NCI-H1417 treated with DMSO at 0.1 percent for 48 hours (cell line): ENCODE results near the gene PLEK.
"Not testable (repeated sequence)": the region's sequence is repeated elsewhere in the genome, so short reads cannot be mapped to it uniquely, and the experiment has no call there.

Source experiments
- DNase-seq: peaks from one replicate; lab custom pipeline; 2025; lab: John Stamatoyannopoulos, UW

Gene PLEK

DNA sequence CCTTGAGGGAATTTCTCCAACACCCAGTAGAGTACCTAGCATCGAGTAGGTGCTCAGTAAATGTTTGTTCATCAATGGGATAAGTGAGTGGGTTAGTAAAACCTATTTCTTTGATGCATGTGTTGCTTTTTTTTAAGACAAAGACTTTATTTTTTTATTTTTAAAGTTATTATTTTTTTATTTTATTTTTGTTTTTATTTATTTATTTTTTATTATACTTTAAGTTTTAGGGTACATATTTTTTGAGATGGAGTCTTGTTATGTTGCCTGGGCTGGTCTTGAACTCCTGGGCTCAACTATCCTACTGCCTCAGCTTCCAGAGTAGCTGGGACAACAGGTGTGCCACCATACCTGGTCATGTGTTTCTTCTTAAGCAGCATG is 20.8 kb downstream of the PLEK start:
- DNase-seq = no peak

GRCh38 chr2:68386365-68386764 is 21.3 kb downstream of the PLEK start:
- no peak for DNase-seq

DNA sequence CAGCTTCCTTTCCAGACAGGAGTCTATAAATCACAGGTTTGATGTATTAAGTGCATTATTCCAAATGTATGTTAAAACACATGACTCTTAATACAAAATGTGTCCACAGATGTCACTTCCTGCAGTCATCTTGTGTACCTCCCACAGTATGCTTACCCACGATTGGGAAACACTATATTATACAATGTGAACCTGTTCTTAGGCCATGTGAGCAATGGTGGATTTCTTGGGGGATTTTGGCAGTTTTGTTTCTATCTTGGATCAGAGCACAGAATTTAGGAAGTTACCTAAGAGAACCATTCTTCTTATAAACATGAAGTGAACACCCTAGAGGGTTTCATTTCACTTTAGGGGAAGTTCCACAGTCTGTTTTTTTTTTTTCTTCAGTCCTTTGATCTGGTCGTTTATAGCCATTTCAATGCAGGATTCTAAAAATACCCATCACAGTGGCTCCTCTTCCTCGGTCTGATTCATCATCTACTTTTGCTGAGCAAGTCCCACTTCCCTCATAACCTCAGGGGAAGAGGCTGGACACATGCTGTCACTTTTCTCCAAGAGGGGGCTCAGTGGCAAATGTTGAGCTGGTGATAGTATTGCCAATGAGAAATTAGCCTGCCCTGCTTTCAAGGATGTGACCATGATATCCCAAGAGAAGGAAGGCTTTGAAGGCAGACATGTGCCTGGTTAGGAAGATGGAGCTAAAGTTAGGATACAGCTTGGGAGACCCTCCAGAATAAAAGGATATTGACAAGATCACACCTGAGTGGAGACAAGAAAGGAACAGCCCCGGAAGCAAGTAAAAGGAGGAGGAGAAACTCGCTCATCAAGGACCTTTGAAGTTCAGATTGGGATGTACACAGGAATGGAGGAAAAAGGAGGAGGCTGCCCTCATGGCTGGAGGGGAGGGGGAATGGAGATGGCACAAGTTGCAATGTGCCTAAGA is 22.6 kb downstream of the PLEK start:
- DNase-seq = no peak

- no peak for DNase-seq
These were observed 23.3 kb downstream of the PLEK start for GRCh38 chr2:68388358-68388757.

- DNase-seq = no peak
These were observed 23.7 kb downstream of the PLEK start for GRCh38 chr2:68388772-68389171.

DNA sequence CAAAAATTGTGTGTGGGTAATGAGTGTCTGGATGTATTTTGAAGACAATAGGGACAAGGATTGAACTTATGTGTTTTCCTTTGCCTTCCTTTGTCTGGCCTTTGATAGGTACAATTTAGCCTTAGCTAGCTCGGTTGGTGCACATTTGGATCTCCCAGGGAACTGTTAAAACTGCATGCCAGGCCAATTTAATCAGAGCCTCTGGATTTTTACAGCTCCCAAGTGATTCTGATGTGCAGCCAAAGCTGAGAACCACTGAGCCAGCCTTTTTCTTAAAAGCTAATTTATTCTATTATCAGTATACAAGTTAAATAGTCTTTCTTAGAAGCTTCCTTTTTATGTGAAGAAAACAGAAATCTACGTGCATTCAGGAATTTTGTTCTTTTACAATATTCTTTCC is 25.0 kb downstream of the PLEK start:
- DNase-seq = no peak

DNA sequence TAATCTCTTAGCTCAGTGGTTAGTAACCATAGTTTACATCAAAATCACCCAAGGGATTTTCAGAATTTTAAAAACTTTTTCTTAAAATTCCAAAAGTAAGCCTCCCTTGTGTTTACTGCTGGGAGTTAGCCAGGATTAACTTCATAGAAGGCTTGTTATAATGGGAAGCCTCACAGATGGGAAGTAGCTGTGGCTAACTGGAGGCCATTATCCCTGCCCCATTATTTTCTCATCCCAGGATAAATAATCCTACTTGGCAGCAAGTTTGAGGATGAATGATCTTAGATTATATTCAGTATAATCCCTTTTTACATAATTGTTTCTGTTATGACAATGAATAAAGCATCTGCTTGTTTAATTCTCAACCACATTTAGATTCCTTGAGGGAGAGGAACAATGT is 25.5 kb downstream of the PLEK start:
- no peak for DNase-seq

DNA sequence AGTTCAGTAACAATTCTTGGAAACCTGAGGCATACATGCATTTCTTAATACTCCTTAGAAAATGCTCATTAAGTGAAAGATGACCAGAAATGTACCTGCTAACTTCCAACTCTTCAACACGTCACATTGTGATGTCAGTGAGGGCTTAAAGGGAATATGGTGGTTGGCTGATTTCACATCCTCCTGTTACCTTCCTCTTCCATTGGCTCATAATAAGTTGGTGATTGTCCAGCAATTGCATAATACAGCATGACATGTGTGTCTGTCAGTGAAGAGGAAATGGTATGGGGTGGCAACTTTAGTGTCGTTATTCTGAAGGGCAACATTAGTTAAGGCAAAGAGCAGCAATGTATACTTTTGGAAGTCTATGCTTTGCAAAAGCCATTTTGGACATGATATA is 26.0 kb downstream of the PLEK start:
- DNase-seq = no peak

DNA sequence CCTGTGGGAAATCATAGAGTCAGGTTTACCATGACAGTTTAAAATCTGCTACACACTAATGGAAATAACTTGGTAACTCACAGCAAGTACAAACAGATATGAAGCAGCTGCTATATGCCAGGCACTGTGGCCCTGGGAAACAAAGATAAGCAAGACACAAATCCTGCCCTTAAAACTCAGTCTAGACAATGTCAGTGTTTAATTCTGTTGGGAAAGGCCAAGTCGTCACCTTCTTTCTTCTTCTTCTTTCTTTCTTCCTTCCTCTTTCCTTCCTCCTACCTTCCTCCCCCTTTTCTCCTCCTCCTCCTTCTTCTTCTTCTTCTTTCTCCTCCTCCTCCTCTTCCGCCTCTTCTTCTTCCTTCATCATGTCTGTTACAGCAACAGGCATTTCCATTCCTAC is 26.8 kb downstream of the PLEK start:
- DNase-seq = no peak

DNA sequence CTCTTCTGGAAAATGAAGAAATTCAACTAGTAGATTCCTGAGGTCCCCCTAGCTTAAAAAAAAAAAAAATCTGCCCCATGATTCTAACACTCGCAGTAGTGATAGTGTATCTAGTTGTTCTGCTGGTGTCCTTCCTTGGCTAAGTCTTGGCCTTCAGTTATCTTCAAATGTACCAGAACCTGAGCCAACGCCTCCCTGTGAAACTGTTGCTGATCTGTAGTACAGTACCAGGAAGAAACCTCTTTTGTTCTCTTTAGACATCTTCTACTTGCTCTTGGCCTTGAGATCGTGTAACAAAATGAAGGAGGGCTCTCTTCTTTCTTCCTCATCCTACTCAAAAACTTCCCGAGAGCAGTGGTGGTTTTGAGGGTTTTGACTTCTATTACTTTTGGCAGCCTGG is 31.0 kb downstream of the PLEK start:
- DNase-seq = no peak

- DNase-seq = not testable (repeated sequence)
These were observed 32.7 kb downstream of the PLEK start for GRCh38 chr2:68397704-68398263.

DNA sequence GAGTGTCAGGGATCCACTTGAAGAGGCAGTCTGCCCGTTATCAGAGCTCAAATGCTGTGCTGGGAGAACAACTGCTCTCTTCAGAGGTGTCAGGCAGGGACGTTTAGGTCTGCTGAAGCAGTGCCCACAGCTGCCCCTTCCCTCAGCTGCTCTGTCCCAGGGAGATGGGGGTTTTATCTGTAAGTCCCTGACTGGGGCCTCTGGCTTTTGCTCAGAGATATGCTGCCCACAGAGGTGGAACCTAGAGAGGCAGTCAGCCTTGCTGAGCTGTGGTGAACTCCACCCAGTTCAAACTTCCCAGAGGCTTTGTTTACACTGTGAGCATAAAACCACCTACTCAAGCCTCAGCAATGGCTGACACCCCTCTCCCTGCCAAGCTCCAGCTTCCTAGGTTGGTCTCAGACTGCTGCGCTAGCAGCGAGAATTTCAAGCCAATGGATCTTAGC is 38.1 kb downstream of the PLEK start:
- DNase-seq = no peak

- no peak for DNase-seq
These were observed 39.1 kb downstream of the PLEK start for GRCh38 chr2:68404164-68404563.

GRCh38 chr2:68404893-68405799 is 40.1 kb downstream of the PLEK start:
- DNase-seq = no peak

- DNase-seq = no peak
These were observed 46.5 kb downstream of the PLEK start for GRCh38 chr2:68411397-68412126.

GRCh38 chr2:68412127-68412819 is 47.2 kb downstream of the PLEK start:
- DNase-seq = no peak

- no peak for DNase-seq
These were observed 48.4 kb downstream of the PLEK start for GRCh38 chr2:68413466-68413865.

- no peak for DNase-seq
These were observed 49.4 kb downstream of the PLEK start for GRCh38 chr2:68414452-68414851.

GRCh38 chr2:68414876-68415275 is 49.8 kb downstream of the PLEK start:
- DNase-seq = no peak

- no peak for DNase-seq
These were observed 50.4 kb downstream of the PLEK start for GRCh38 chr2:68415521-68415920.

GRCh38 chr2:68416081-68416675 is 51.1 kb downstream of the PLEK start:
- no peak for DNase-seq
